GM12801 (cell line): ENCODE data around the gene GRM8.

Experiments used
- TF ChIP-seq, protein P1 (sequence below): IDR thresholded peaks from one replicate; pipeline ENCODE4 v1.5.1; 2011; ENCODE audit warnings: control low read depth; ENCODE audit not compliant: insufficient read length; ENCODE audit errors: extremely low read depth

GRM8 gene

GRCh38 chr7:126685018-126685573, 567.6 kb downstream of the GRM8 start:
- TF ChIP-seq, protein P1, sequence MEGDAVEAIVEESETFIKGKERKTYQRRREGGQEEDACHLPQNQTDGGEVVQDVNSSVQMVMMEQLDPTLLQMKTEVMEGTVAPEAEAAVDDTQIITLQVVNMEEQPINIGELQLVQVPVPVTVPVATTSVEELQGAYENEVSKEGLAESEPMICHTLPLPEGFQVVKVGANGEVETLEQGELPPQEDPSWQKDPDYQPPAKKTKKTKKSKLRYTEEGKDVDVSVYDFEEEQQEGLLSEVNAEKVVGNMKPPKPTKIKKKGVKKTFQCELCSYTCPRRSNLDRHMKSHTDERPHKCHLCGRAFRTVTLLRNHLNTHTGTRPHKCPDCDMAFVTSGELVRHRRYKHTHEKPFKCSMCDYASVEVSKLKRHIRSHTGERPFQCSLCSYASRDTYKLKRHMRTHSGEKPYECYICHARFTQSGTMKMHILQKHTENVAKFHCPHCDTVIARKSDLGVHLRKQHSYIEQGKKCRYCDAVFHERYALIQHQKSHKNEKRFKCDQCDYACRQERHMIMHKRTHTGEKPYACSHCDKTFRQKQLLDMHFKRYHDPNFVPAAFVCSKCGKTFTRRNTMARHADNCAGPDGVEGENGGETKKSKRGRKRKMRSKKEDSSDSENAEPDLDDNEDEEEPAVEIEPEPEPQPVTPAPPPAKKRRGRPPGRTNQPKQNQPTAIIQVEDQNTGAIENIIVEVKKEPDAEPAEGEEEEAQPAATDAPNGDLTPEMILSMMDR = no peak

- TF ChIP-seq, protein P1 = no peak
Observed at GRCh38 chr7:126682176-126682575, 570.6 kb downstream of the GRM8 start.

GRCh38 chr7:126668367-126668752, 584.4 kb downstream of the GRM8 start:
- TF ChIP-seq, protein P1 = no peak

DNA sequence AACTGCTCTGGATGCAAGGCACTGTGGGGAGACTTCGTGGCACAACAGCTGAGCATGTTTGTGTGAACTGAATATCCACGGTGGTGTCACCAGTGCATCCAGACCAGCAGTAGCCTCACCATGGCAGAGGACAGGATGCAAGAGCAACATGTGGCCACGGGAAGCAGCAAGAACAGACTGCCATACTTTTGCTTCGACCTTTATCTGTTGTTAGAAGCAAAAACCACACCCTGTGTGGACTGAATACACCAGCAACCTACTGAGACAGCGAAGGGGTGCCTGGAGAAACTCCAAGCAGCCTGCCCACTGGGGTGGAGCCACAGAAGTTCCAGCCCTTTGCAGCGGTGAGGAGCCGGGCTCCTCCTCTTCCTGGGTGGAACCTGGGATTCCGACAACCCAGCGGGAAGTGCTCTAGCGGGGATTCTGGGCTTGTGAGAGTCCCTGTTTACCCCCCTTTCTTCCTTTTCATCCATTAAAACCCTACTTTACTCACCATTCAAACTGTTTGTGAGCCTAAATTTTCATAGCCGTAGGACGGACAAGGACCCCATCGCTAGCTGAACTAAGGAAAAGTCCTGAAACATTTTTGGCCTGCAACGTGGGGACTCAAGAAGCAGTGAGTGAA, 584.9 kb downstream of the GRM8 start:
- TF ChIP-seq, protein P1 = no peak

GRCh38 chr7:126662856-126663255, 589.9 kb downstream of the GRM8 start:
- TF ChIP-seq, protein P1 = no peak

- TF ChIP-seq, protein P1 = no peak
Observed at GRCh38 chr7:126659124-126659523, 593.6 kb downstream of the GRM8 start.

DNA sequence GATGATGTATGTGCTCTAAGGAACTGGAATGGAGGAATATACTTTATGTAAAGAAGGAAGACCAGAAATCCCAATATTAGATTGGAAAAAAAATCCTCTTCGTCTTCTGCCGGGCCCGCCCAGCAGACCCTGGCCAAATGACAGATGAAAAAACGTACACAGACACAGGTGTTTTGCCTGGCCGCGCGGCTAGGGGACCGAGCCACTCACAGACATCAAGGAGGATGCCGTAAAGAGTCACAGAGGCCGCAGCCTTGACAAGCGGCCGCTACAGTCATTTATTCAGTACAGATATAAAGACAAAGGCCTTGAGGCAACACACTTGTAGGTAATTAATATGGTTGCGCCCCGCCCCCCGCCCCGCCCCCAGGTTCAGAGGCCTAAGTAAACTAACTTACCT, 594.1 kb downstream of the GRM8 start:
- TF ChIP-seq, protein P1 = no peak
